ENCODE data around the gene NHLRC1.
A peak's percentile ranks its signal among the peaks of the same experiment; 100 is the strongest.

Gene NHLRC1

GRCh38 chr6:18138906-18139305, 16.4 kb upstream of the NHLRC1 start:
- Histone ChIP-seq H3K27ac (ENCODE audit: low read depth, low read length) (no peak overlapping the region), H3K27me3 (ENCODE audit: control insufficient read depth, insufficient read depth, low read length) (no peaks in the 10 kb centered on the region), H3K4me1 (ENCODE audit: control insufficient read depth, insufficient read depth, low read length) (peaks cover 8% of the 10 kb centered on the region), H3K9ac (ENCODE audit: low read length) (no peak overlapping the region), H3K9me3 (ENCODE audit: control insufficient read depth, insufficient read depth, low read depth, low read length) (no peaks in the 10 kb centered on the region), H3K4me3 (ENCODE audit: low read depth, low read length) (no peak overlapping the region), H3K36me3 (ENCODE audit: control insufficient read depth, insufficient read depth, low read length) (peaks cover 44% of the 10 kb centered on the region)

- Histone ChIP-seq H3K27me3 (ENCODE audit: control insufficient read depth, insufficient read depth, low read length) (no peaks in the 10 kb centered on the region), H3K27ac (ENCODE audit: low read depth, low read length) (no peak overlapping the region), H3K9me3 (ENCODE audit: control insufficient read depth, insufficient read depth, low read depth, low read length) (no peaks in the 10 kb centered on the region), H3K36me3 (ENCODE audit: control insufficient read depth, insufficient read depth, low read length) (peaks cover 40% of the 10 kb centered on the region), H3K4me3 (ENCODE audit: low read depth, low read length) (no peak overlapping the region), H3K9ac (ENCODE audit: low read length) (no peak overlapping the region), H3K4me1 (ENCODE audit: control insufficient read depth, insufficient read depth, low read length) (no peaks in the 10 kb centered on the region)
Measured at GRCh38 chr6:18136260-18136659, 13.8 kb upstream of the NHLRC1 start.

GRCh38 chr6:18135171-18135570, 12.7 kb upstream of the NHLRC1 start:
- peaks cover 42% of the 10 kb centered on the region for H3K36me3 ChIP-seq (ENCODE audit: control insufficient read depth, insufficient read depth, low read length)
- H3K4me1 ChIP-seq (ENCODE audit: control insufficient read depth, insufficient read depth, low read length): no peaks in the 10 kb centered on the region
- no peaks in the 10 kb centered on the region for H3K27me3 ChIP-seq (ENCODE audit: control insufficient read depth, insufficient read depth, low read length)
- H3K9ac ChIP-seq (ENCODE audit: low read length): no peak overlapping the region
- no peaks in the 10 kb centered on the region for H3K9me3 ChIP-seq (ENCODE audit: control insufficient read depth, insufficient read depth, low read depth, low read length)
- H3K27ac ChIP-seq (ENCODE audit: low read depth, low read length): no peak overlapping the region
- no peak overlapping the region for H3K4me3 ChIP-seq (ENCODE audit: low read depth, low read length)

- Histone ChIP-seq H3K9me3 (ENCODE audit: control insufficient read depth, insufficient read depth, low read depth, low read length) (no peaks in the 10 kb centered on the region), H3K4me1 (ENCODE audit: control insufficient read depth, insufficient read depth, low read length) (no peaks in the 10 kb centered on the region), H3K9ac (ENCODE audit: low read length) (no peak overlapping the region), H3K4me3 (ENCODE audit: low read depth, low read length) (no peak overlapping the region), H3K27ac (ENCODE audit: low read depth, low read length) (no peak overlapping the region), H3K36me3 (ENCODE audit: control insufficient read depth, insufficient read depth, low read length) (peaks cover 25% of the 10 kb centered on the region), H3K27me3 (ENCODE audit: control insufficient read depth, insufficient read depth, low read length) (no peaks in the 10 kb centered on the region)
Measured at GRCh38 chr6:18132346-18132745, 9.9 kb upstream of the NHLRC1 start.

GRCh38 chr6:18126121-18126520, 3.6 kb upstream of the NHLRC1 start:
- no peak overlapping the region for H3K27ac ChIP-seq (ENCODE audit: low read depth, low read length)
- no peaks in the 10 kb centered on the region for H3K9me3 ChIP-seq (ENCODE audit: control insufficient read depth, insufficient read depth, low read depth, low read length)
- H3K27me3 ChIP-seq (ENCODE audit: control insufficient read depth, insufficient read depth, low read length): peaks cover 18% of the 10 kb centered on the region
- peaks cover 4% of the 10 kb centered on the region for H3K36me3 ChIP-seq (ENCODE audit: control insufficient read depth, insufficient read depth, low read length)
- H3K9ac ChIP-seq (ENCODE audit: low read length): no peak overlapping the region
- H3K4me3 ChIP-seq (ENCODE audit: low read depth, low read length): no peak overlapping the region
- no peaks in the 10 kb centered on the region for H3K4me1 ChIP-seq (ENCODE audit: control insufficient read depth, insufficient read depth, low read length)

GRCh38 chr6:18121580-18122127, 823 bp downstream of the NHLRC1 start:
- H3K4me1 ChIP-seq (ENCODE audit: control insufficient read depth, insufficient read depth, low read length): no peaks in the 10 kb centered on the region
- no peak overlapping the region for H3K9ac ChIP-seq (ENCODE audit: low read length)
- H3K36me3 ChIP-seq (ENCODE audit: control insufficient read depth, insufficient read depth, low read length): no peaks in the 10 kb centered on the region
- H3K27ac ChIP-seq (ENCODE audit: low read depth, low read length): no peak overlapping the region
- H3K4me3 ChIP-seq (ENCODE audit: low read depth, low read length): peak overlapping the region; percentile 59; the same call in 1 of the 2 replicates
- no peaks in the 10 kb centered on the region for H3K9me3 ChIP-seq (ENCODE audit: control insufficient read depth, insufficient read depth, low read depth, low read length)
- H3K27me3 ChIP-seq (ENCODE audit: control insufficient read depth, insufficient read depth, low read length): peaks cover 20% of the 10 kb centered on the region

- no peak overlapping the region for H3K27ac ChIP-seq (ENCODE audit: low read depth, low read length)
- H3K27me3 ChIP-seq (ENCODE audit: control insufficient read depth, insufficient read depth, low read length): peaks cover 20% of the 10 kb centered on the region
- no peaks in the 10 kb centered on the region for H3K4me1 ChIP-seq (ENCODE audit: control insufficient read depth, insufficient read depth, low read length)
- H3K9ac ChIP-seq (ENCODE audit: low read length): no peak overlapping the region
- H3K4me3 ChIP-seq (ENCODE audit: low read depth, low read length): no peak overlapping the region
- no peaks in the 10 kb centered on the region for H3K9me3 ChIP-seq (ENCODE audit: control insufficient read depth, insufficient read depth, low read depth, low read length)
- H3K36me3 ChIP-seq (ENCODE audit: control insufficient read depth, insufficient read depth, low read length): no peaks in the 10 kb centered on the region
Measured at GRCh38 chr6:18119236-18119635, 3.2 kb downstream of the NHLRC1 start.

- peaks cover 20% of the 10 kb centered on the region for H3K27me3 ChIP-seq (ENCODE audit: control insufficient read depth, insufficient read depth, low read length)
- no peaks in the 10 kb centered on the region for H3K9me3 ChIP-seq (ENCODE audit: control insufficient read depth, insufficient read depth, low read depth, low read length)
- H3K4me3 ChIP-seq (ENCODE audit: low read depth, low read length): no peak overlapping the region
- H3K36me3 ChIP-seq (ENCODE audit: control insufficient read depth, insufficient read depth, low read length): no peaks in the 10 kb centered on the region
- no peak overlapping the region for H3K27ac ChIP-seq (ENCODE audit: low read depth, low read length)
- H3K4me1 ChIP-seq (ENCODE audit: control insufficient read depth, insufficient read depth, low read length): no peaks in the 10 kb centered on the region
- H3K9ac ChIP-seq (ENCODE audit: low read length): no peak overlapping the region
Measured at GRCh38 chr6:18118330-18118729, 4.1 kb downstream of the NHLRC1 start.

- Histone ChIP-seq H3K36me3 (ENCODE audit: control insufficient read depth, insufficient read depth, low read length) (no peaks in the 10 kb centered on the region), H3K4me3 (ENCODE audit: low read depth, low read length) (no peak overlapping the region), H3K27ac (ENCODE audit: low read depth, low read length) (no peak overlapping the region), H3K9ac (ENCODE audit: low read length) (no peak overlapping the region), H3K27me3 (ENCODE audit: control insufficient read depth, insufficient read depth, low read length) (peaks cover 12% of the 10 kb centered on the region), H3K4me1 (ENCODE audit: control insufficient read depth, insufficient read depth, low read length) (no peaks in the 10 kb centered on the region; the same call in 1 of the 2 replicates), H3K9me3 (ENCODE audit: control insufficient read depth, insufficient read depth, low read depth, low read length) (no peaks in the 10 kb centered on the region)
Measured at GRCh38 chr6:18117136-18117535, 5.3 kb downstream of the NHLRC1 start.

GRCh38 chr6:18115356-18115755, 7.1 kb downstream of the NHLRC1 start:
- Histone ChIP-seq H3K4me1 (ENCODE audit: control insufficient read depth, insufficient read depth, low read length) (no peaks in the 10 kb centered on the region; the same call in 1 of the 2 replicates), H3K36me3 (ENCODE audit: control insufficient read depth, insufficient read depth, low read length) (no peaks in the 10 kb centered on the region), H3K9ac (ENCODE audit: low read length) (no peak overlapping the region), H3K4me3 (ENCODE audit: low read depth, low read length) (no peak overlapping the region), H3K27ac (ENCODE audit: low read depth, low read length) (no peak overlapping the region), H3K27me3 (ENCODE audit: control insufficient read depth, insufficient read depth, low read length) (no peaks in the 10 kb centered on the region), H3K9me3 (ENCODE audit: control insufficient read depth, insufficient read depth, low read depth, low read length) (no peaks in the 10 kb centered on the region)

- no peak overlapping the region for H3K9ac ChIP-seq (ENCODE audit: low read length)
- no peak overlapping the region for H3K4me3 ChIP-seq (ENCODE audit: low read depth, low read length)
- no peaks in the 10 kb centered on the region for H3K27me3 ChIP-seq (ENCODE audit: control insufficient read depth, insufficient read depth, low read length)
- 0 out of 2 replicates have a peak, but pooled peaks cover 5% of the 10 kb centered on the region for H3K9me3 ChIP-seq (ENCODE audit: control insufficient read depth, insufficient read depth, low read depth, low read length)
- H3K4me1 ChIP-seq (ENCODE audit: control insufficient read depth, insufficient read depth, low read length): no peaks in the 10 kb centered on the region; the same call in 1 of the 2 replicates
- no peak overlapping the region for H3K27ac ChIP-seq (ENCODE audit: low read depth, low read length)
- H3K36me3 ChIP-seq (ENCODE audit: control insufficient read depth, insufficient read depth, low read length): no peaks in the 10 kb centered on the region
Measured at GRCh38 chr6:18110162-18110561, 12.3 kb downstream of the NHLRC1 start.

Measured in HUES6 (cell line).